ENCODE data around the gene FRMPD1.

Gene FRMPD1

GRCh38 chr9:37636511-37637448, 14.0 kb upstream of the FRMPD1 start:
- no peak for DNase-seq

DNA sequence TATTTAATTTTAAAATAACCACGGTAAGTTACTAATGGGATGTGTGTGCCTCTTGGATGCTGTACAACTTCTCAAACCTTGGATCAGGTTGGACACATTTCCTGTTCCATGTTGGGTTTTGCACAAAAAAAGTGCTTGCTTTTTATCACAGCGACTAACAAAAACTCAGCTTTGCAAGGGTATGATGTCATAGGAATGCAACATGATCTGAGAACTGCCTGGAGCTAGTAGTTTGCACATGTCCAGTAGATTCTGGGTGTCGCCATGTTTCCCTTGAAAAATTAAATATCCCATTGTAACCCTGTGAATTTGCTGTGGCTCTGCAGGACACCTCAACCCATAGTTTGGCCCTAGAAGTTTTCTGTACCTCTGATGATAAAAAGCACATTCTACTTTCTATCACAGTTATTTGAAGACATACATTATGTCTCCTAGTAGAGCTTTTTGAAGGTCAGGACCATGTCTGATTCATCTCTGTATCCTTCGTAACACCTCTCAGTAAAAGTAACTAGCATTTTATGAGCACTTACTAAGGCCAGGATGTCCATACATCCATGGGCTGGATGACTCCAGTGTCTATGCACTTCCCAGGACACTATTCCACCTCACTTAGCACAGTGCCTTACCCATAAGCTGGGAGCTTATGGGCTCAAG, 11.5 kb upstream of the FRMPD1 start:
- no peak for DNase-seq

DNA sequence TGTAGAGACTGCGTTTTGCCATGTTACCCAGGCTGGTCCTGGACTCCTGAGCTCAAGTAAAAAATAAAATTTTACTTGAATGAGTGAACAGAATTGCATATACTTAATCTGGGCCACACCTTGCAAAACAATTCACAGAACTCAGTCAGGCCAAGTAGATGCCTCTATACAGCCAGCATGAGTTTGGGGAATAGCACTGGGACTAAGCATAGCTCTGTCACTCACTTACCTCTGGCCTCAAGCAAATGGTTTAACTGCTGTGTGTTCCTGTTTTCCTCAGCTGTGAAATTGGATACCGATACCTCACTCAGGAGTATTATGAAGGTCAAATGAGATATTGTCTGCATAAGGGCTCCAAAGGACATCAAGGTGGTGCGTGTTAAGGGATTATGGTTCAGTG, 10.9 kb upstream of the FRMPD1 start:
- DNase-seq, result no peak

DNA sequence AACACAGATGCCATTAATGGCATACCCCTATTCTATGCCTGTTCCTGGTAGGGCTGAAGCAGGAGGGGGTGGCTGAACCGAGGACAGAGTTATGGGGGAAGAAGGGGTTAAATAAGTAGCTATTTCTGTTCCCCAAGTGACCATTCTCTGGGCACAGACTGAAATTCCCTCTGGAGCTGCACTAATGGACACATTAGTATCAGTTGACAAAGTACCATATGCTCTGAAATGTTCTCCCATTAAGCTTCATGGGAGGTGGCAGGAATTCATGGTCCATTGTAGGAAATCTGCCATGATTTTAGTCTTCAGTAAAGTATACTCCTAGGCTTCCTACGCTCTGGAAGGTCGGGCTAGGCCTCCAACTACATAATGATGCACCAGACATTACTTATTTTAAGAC, 10.5 kb upstream of the FRMPD1 start:
- DNase-seq, result no peak

GRCh38 chr9:37641331-37641730, 9.4 kb upstream of the FRMPD1 start:
- DNase-seq, result no peak

DNA sequence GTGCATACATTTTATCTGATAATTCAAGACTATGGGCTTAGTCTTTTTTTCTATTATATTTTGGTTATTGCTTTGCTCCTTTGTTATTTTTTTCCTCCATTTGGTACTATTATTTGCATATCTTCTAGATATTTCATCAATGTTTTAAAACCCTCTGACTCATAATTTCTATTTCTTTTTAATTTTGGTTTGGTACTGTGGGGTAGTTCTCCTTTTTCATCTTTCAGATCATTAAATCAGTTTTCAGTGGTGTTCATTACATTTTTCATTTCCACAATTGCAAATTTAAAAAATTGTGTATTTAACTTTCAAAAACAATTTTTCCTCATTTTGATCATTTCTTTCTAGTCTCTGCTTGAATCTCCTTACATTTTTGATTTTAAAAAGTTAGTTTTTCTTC, 7.5 kb upstream of the FRMPD1 start:
- no peak for DNase-seq

DNA sequence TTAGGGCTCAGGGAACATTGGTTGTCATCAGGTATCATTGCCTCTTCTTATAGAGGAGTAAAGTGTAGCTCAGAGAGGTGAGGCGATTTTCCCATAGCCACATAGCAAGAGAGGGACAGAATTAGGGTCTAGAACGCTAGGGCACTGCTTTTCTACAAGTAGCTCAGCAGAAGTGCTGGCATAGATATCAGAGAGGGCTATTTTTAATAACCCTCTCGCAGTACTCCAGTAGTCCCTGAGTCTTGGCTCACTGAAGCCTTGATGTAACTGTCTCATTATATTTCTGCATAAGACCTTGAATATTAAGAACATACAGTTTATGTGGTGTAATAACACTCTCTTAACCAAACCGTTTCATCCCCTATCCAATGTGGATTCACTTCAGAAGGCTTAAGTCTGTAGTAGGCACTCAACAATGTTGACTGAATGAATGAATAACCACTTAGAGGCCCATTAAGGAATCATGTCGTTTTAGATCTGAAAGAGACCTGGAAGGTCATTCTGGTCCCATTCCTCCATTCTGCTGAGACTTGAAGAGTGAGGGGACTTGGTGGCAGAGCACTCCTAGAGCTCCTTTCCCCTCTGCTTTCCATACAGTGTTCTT, 4.7 kb upstream of the FRMPD1 start:
- DNase-seq, result no peak

GRCh38 chr9:37650299-37650872, 368 bp upstream of the FRMPD1 start:
- no peak for DNase-seq

DNA sequence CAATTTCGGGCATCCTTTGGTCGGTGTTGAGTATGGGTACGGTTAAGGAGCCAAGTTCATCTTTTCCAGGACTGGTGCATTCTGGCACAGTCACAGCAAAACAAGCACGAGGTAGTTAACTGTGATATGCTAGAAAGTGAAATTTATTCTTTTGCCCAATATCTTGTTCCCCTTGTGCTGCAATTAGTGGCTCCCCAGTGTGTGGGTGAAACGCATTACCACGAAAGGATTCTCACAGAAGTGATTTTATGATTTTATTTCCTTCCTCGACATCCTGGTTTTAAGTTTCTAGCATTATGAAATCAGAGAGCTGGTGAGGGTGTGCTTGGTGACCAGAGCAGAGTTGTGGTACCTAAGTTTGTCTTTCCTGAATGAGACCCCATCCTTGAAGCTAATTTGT, 1.5 kb downstream of the FRMPD1 start:
- no peak for DNase-seq

GRCh38 chr9:37653385-37653784, 2.6 kb downstream of the FRMPD1 start:
- DNase-seq, result no peak

DNA sequence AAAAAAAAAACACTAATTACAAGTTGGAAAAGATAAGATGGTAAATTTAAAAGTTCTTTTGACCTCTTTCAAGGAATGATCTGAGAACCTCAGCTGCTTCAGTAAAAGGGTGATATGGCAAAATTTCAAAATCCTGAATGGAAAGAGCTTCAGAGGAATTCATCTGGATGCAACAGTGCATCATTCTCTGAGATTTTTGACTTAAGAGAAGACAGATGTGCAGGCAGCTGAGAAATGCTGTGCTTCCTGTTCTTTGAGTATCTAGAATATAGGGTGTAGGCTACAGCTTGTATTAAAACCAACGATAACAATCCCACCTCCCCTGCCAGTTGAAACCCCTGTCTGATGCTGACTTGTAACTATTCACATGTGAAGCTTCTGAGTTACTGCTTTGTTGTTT, 6.2 kb downstream of the FRMPD1 start:
- DNase-seq, result no peak

DNA sequence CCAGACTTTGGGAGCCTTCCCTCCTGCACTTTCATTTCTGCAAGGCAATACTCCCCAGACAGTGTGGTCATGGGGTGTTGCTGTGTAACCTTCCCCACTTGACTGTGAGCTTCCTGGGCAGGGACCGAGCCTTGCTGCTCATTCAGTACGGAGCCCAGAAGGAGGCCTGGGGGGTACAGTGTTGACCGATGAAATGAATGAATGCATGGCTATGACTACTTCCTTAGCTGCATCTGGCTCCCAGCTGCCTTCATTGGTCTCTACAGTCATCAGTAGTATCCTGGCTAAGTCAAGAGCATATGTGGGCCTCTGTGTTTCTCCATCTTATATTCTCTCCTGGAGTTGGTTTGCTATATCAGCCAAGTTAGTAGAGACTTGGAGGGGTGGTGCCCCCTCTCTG, 9.9 kb downstream of the FRMPD1 start:
- no peak for DNase-seq

DNA sequence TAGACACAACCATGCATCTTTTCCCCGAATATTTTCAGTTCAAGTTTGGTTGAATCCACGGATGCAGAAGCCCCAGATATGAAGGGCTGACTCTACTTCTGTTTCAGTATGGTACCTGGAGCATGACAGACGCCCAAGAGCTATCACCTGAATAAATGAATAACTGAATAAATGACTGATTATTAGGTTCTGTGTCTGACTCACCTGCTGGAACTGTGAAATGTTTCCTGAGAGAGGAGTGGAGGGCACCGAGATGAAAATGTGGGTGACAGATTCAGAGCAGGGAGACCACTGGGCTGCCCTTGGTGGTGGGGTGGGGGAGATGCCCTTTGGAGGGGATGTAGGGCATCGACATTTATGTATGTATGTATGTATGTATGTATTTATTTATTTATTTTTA, 13.2 kb downstream of the FRMPD1 start:
- no peak for DNase-seq

- no peak for DNase-seq
Measured at GRCh38 chr9:37667706-37668105, 17.0 kb downstream of the FRMPD1 start.

DNA sequence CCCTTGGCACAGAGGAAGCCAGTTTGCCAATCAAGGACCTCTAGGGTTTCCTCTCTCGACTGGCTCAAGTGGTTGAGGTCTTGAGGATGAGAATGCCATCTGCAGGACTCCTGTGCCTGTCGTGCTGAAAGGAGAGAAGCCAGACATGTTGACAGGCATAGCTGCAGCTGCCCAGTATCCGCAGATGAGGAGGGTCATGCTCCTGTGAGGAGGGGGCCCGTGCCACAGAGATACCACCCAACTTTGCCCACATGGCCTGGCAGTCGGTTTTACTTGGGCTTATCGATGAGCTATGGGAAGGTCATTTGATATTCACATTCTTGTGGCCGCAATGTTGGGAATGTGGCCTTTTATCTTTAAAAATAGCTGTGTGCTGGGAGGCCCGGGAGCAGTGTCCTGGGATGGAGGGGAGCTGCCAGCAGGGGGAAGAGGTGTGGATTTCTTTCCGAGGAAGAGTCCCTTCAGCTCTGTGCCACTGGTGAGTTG, 17.4 kb downstream of the FRMPD1 start:
- no peak for DNase-seq

GRCh38 chr9:37669232-37669631, 18.5 kb downstream of the FRMPD1 start:
- no peak for DNase-seq

GRCh38 chr9:37675661-37676060, 24.9 kb downstream of the FRMPD1 start:
- DNase-seq, result no peak

DNA sequence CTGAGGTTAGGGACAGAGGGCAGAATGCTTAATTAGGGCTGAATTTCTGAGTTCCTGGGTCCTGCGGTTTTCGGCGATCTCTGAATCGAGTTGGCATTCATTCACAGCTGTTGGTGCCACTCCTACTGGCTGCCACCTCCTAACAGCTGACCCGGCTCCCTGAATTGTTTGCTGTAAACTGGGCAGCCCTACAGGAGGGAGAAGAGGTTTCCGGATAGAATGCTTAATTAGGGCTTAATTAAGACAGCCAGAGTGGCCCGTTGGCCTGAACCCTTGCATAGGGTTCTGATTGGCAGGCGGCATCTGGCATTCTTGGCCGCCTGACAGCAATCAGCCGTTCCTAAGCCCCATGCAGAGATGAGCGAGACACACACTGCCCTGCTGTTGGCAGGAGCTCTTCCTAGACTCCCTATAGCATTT, 25.7 kb downstream of the FRMPD1 start:
- DNase-seq, result no peak

DNA sequence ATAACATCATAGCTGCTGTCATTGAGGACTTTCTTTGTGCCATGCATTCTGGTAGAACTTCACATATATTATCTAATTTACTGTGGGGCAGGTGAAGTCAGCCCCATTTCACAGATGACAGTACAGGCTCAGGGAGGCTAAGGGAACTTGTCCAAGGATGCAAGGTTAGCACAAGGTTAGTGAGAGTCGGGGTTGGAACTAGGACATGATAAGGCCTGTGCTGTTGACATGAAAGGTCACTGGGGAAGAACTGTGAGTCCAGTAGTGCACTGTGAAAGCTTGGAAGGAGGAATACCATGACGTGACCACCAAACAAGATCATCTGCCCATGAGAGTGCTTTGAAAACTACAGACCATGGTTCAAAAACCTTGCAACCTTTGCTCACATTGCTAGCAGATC, 26.7 kb downstream of the FRMPD1 start:
- no peak for DNase-seq

DNA sequence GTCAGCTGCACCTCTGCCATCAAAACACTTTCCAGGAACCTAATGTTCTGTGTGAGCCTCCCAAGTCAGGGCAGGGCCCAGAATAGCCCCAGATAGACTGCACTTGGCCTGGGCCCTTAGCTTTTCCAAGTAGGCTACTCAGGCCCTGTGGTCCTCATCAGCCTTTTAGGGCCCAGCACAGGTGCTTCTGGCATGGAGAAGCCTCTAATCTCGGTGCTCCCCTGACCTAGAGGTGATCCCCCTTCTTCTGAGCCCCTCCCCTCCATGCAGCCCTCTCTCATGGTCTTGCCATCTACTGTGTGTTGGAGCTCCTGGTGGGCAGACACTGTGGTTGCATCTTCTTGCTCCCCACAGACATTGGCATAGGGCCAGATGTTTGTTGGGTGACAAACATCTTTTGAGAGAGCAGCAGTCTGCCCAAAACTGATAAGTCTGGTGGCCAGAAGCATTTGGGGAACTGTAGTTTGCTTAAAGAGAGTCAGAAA, 28.1 kb downstream of the FRMPD1 start:
- no peak for DNase-seq

DNA sequence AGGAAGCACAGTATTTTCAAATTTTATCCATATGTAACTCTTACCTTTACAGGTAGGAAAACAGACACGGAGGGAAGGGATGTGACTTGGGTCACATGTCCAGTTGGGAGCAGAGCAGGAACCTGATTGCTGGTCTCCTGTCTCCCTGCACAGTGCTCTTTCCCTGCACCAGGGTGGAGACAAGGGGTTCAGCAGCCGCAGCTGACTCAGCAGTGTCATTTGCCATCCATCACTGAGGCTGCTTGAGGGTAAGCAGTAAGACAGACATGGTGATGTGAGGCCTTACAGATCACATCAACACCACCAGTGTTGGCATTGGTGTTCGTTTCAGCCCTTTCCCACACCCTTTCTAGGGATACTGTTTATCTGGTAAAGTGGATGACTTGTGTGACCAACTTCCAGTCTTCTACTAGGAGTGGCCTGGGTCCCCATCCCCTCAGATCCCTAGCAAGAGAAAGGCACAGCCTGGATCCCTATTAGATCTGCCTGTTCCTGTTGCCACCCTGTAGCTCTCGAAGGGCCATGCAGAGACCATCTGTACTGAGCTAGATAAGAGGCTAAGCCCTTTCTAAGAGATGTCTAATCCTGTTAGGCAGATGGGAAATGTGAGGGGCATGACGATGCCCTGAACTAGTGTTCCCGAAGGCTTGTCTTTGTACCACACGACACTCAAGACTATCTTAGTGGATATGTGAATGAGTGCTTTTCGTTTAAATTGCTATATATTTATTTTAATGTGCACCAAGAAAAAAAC, 29.1 kb downstream of the FRMPD1 start:
- no peak for DNase-seq

- DNase-seq, result no peak
Measured at GRCh38 chr9:37682951-37683350, 32.2 kb downstream of the FRMPD1 start.
